Osteocyte (in vitro differentiated cells): ENCODE results near the gene FIGN. TPM values are rescaled to one million over a fixed set of nuclear protein-coding genes. Genes with fewer than 3 reads are reported as not detected.

Experiments used
- DNase-seq: peaks from one replicate; pipeline ENCODE4 v3.0.0; 2021; ENCODE audit warnings: mixed read lengths; ENCODE audit not compliant: unreplicated experiment; ENCODE audit errors: extremely low spot score
- H3K27ac Mint-ChIP-seq: one replicate; pipeline ENCODE4 v1.8.0; 2021; ENCODE audit warnings: mild to moderate bottlenecking, mixed read lengths; ENCODE audit not compliant: unreplicated experiment
- H3K27me3 Mint-ChIP-seq: one replicate; pipeline ENCODE4 v1.8.0; 2021; ENCODE audit warnings: mixed read lengths; ENCODE audit not compliant: unreplicated experiment
- H3K36me3 Mint-ChIP-seq: one replicate; pipeline ENCODE4 v1.8.0; 2021; ENCODE audit warnings: mixed read lengths; ENCODE audit not compliant: unreplicated experiment
- H3K4me1 Mint-ChIP-seq: one replicate; pipeline ENCODE4 v1.8.0; 2021; ENCODE audit warnings: mixed read lengths; ENCODE audit not compliant: unreplicated experiment
- H3K4me3 Mint-ChIP-seq: one replicate; pipeline ENCODE4 v1.8.0; 2021; ENCODE audit warnings: mild to moderate bottlenecking, moderate library complexity, mixed read lengths; ENCODE audit not compliant: unreplicated experiment
- H3K9me3 Mint-ChIP-seq: one replicate; pipeline ENCODE4 v1.8.0; 2021; ENCODE audit warnings: mixed read lengths; ENCODE audit not compliant: unreplicated experiment
- CTCF ChIP-seq: fragments of 200-600 bp; sonication (generic); IDR thresholded peaks from 2 replicates; pipeline ENCODE4 v1.5.0; 2021; ENCODE audit warnings: antibody characterized with exemption, mild to moderate bottlenecking, moderate library complexity
- total RNA-seq: library from RNA; stranded (reverse); gene quantifications from 2 replicates; pipeline ENCODE4 v1.2.1, GENCODE V29; 2021

FIGN gene
- total RNA-seq, 1 donor from 2014 or later = 37.7 TPM

GRCh38 chr2:163647300-163647699 lies 88.5 kb downstream of the FIGN start:
- Mint-ChIP-seq H3K27me3 (no peaks in the 10 kb centered on the region), H3K4me1 (peaks cover 42% of the 10 kb centered on the region), H3K4me3 (no peak overlapping the region), H3K36me3 (peaks cover 1% of the 10 kb centered on the region), H3K27ac (peak overlapping the region; percentile 15), H3K9me3 (no peaks in the 10 kb centered on the region)
- no peak for TF ChIP-seq CTCF
- DNase-seq = no peak

GRCh38 chr2:163646687-163647086 lies 89.1 kb downstream of the FIGN start:
- no peaks in the 10 kb centered on the region for H3K9me3 Mint-ChIP-seq
- DNase-seq = no peak
- no peak overlapping the region for H3K4me3 Mint-ChIP-seq
- peaks cover 43% of the 10 kb centered on the region for H3K4me1 Mint-ChIP-seq
- H3K27ac Mint-ChIP-seq = peak overlapping the region; percentile 31
- peaks cover 1% of the 10 kb centered on the region for H3K36me3 Mint-ChIP-seq
- no peak for TF ChIP-seq CTCF
- no peaks in the 10 kb centered on the region for H3K27me3 Mint-ChIP-seq

- Mint-ChIP-seq H3K4me3 (no peak overlapping the region), H3K27ac (no peak overlapping the region), H3K4me1 (peaks cover 53% of the 10 kb centered on the region), H3K36me3 (peaks cover 1% of the 10 kb centered on the region), H3K27me3 (no peaks in the 10 kb centered on the region), H3K9me3 (no peaks in the 10 kb centered on the region)
- no peak for TF ChIP-seq CTCF
- no peak for DNase-seq
Measured at GRCh38 chr2:163644238-163644637, 91.6 kb downstream of the FIGN start.

- no peak for DNase-seq
- Mint-ChIP-seq H3K27ac (peak overlapping the region; percentile 62), H3K4me3 (no peak overlapping the region), H3K4me1 (peaks cover 59% of the 10 kb centered on the region), H3K36me3 (peaks cover 9% of the 10 kb centered on the region), H3K9me3 (no peaks in the 10 kb centered on the region), H3K27me3 (no peaks in the 10 kb centered on the region)
- no peak for TF ChIP-seq CTCF
Measured at GRCh38 chr2:163641986-163642385, 93.8 kb downstream of the FIGN start.

GRCh38 chr2:163640542-163641193 lies 95.1 kb downstream of the FIGN start:
- Mint-ChIP-seq H3K27me3 (no peaks in the 10 kb centered on the region), H3K36me3 (peaks cover 9% of the 10 kb centered on the region), H3K9me3 (no peaks in the 10 kb centered on the region), H3K4me1 (peaks cover 52% of the 10 kb centered on the region), H3K27ac (peak overlapping the region; percentile 62), H3K4me3 (no peak overlapping the region)
- DNase-seq = no peak
- no peak for TF ChIP-seq CTCF
